ENCODE data around the gene ZNF880.
A peak's percentile ranks its signal among the peaks of the same experiment; 100 is the strongest.
"Not testable (repeated sequence)": the region's sequence is repeated elsewhere in the genome, so short reads cannot be mapped to it uniquely, and the experiment has no call there.

ZNF880 gene

GRCh38 chr19:52369559-52370340, at the start of gene ZNF880:
Gene ZNF880, plus strand, starts transcription at chr19:52369923. Its CDS starts 43 bp downstream, at chr19:52369966.
- DNase-seq (ENCODE audit: low spot score) = peak; percentile 88

- no peak for DNase-seq (ENCODE audit: low spot score)
Observed at GRCh38 chr19:52322429-52322828, 47.3 kb upstream of the ZNF880 start.

GRCh38 chr19:52331757-52332156, 38.0 kb upstream of the ZNF880 start:
- DNase-seq (ENCODE audit: low spot score) = no peak

- DNase-seq (ENCODE audit: low spot score) = no peak
Observed at GRCh38 chr19:52335768-52336116, 34.0 kb upstream of the ZNF880 start.

GRCh38 chr19:52336117-52336790, 33.5 kb upstream of the ZNF880 start, which contains the start of gene ZNF610:
Gene ZNF610, plus strand, starts transcription at chr19:52336243. Its CDS starts 12,930 bp downstream, at chr19:52349173.
- peak; percentile 82 for DNase-seq (ENCODE audit: low spot score)

- no peak for DNase-seq (ENCODE audit: low spot score)
Observed at GRCh38 chr19:52336791-52337381, 32.8 kb upstream of the ZNF880 start.

GRCh38 chr19:52339022-52339421, 30.7 kb upstream of the ZNF880 start:
- DNase-seq (ENCODE audit: low spot score) = not testable (repeated sequence)

- peak; percentile 63 for DNase-seq (ENCODE audit: low spot score)
Observed at GRCh38 chr19:52343548-52343947, 26.2 kb upstream of the ZNF880 start.

- DNase-seq (ENCODE audit: low spot score) = no peak
Observed at GRCh38 chr19:52345162-52345561, 24.6 kb upstream of the ZNF880 start.

GRCh38 chr19:52351512-52351911, 18.2 kb upstream of the ZNF880 start:
- no peak for DNase-seq (ENCODE audit: low spot score)

GRCh38 chr19:52366414-52366824, 3.3 kb upstream of the ZNF880 start:
- no peak for DNase-seq (ENCODE audit: low spot score)

GRCh38 chr19:52370341-52370710, 603 bp downstream of the ZNF880 start:
- DNase-seq (ENCODE audit: low spot score) = no peak

- DNase-seq (ENCODE audit: low spot score) = no peak
Observed at GRCh38 chr19:52391135-52391534, 21.4 kb downstream of the ZNF880 start.

GRCh38 chr19:52397310-52398080, 27.8 kb downstream of the ZNF880 start, which contains the start of gene ZNF528:
Gene ZNF528, plus strand, starts transcription at chr19:52397849. Its CDS starts 4,165 bp downstream, at chr19:52402014.
- peak; percentile 92 for DNase-seq (ENCODE audit: low spot score)

GRCh38 chr19:52398081-52398441, 28.3 kb downstream of the ZNF880 start:
- no peak for DNase-seq (ENCODE audit: low spot score)

GRCh38 chr19:52410276-52410675, 40.6 kb downstream of the ZNF880 start:
- no peak for DNase-seq (ENCODE audit: low spot score)

GRCh38 chr19:52415711-52416110, 46.0 kb downstream of the ZNF880 start:
- DNase-seq (ENCODE audit: low spot score) = no peak

GRCh38 chr19:52428937-52429336, 59.2 kb downstream of the ZNF880 start, which contains the start of gene ZNF534:
Gene ZNF534, plus strand, starts transcription at chr19:52429148. Its CDS starts 2,327 bp downstream, at chr19:52431475.
- DNase-seq (ENCODE audit: low spot score) = no peak
